ENCODE measurements around the gene FAM200A. TPM values are rescaled to one million over a fixed set of nuclear protein-coding genes. Genes with fewer than 3 reads are reported as not detected.

The FAM200A gene
- total RNA-seq = 1 to 10 TPM; 4.8 to 8.8 (median 5.6) TPM

DNA sequence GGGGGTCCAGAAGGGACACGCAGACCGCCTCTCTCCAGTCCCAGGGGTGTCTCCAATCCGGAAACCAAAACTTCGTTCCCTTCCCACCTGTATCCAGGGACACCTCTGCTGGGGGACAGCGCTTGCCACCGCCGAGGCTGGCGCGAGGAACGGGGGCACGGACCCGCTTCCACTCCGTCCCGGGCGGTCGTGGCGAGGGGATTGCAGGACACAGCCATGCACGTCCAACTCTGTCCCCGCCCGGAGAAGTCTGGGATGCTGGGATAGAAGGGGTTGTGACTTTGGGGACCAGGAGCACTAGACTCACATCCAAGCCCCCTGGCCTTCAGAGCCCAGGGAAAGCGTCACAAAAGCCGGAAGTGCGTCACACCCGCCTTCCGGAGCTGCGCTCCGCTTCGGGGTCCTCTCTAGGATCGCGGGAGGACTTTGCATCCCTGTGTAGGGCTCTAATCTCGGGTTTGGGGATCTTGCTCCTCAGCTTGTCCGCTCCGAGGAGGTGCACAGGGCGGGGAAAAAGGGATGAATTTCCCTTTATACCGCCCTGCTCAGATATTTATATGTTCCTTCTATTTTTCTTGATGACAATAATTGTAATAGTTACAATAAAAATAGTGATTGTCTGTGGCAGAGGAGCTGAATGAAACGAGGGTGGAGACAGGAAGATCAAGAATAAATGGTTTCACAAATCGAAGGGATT is at the start of gene FAM200A:
TSS of gene FAM200A (minus strand) at position 348 of the 697 bp plus-strand sequence. CDS start 3,707 bp downstream, outside the sequence.
- Histone ChIP-seq H3K27ac (peak within 1 kb of the TSS; percentile 49 to 92 (median 84)), H3K4me1 (peaks cover 0 to 34% (median 10%) of the 10 kb centered on the region in 4 donors), H3K9me3 (peaks cover 0 to 18% (median 0%) of the 10 kb centered on the region in 4 donors), H3K27me3 (no peaks in the 10 kb centered on the region), H3K36me3 (peaks cover 0 to 59% (median 4%) of the 10 kb centered on the region in 3 donors), H3K4me3 (peak within 1 kb of the TSS; percentile 66 to 88 (median 80))
- 0 to 1% methylated on average over 29 to 35 of the region's 37 CpGs for WGBS, 2 donors
- peak in 1 of 2 donors; percentile 85 for TF ChIP-seq POLR2A (IDR thresholded peaks at IDR 0.05)
- peak; percentile 79 to 95 for TF ChIP-seq EP300 (IDR thresholded peaks at IDR 0.05)
- TF ChIP-seq, protein P1, sequence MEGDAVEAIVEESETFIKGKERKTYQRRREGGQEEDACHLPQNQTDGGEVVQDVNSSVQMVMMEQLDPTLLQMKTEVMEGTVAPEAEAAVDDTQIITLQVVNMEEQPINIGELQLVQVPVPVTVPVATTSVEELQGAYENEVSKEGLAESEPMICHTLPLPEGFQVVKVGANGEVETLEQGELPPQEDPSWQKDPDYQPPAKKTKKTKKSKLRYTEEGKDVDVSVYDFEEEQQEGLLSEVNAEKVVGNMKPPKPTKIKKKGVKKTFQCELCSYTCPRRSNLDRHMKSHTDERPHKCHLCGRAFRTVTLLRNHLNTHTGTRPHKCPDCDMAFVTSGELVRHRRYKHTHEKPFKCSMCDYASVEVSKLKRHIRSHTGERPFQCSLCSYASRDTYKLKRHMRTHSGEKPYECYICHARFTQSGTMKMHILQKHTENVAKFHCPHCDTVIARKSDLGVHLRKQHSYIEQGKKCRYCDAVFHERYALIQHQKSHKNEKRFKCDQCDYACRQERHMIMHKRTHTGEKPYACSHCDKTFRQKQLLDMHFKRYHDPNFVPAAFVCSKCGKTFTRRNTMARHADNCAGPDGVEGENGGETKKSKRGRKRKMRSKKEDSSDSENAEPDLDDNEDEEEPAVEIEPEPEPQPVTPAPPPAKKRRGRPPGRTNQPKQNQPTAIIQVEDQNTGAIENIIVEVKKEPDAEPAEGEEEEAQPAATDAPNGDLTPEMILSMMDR (IDR thresholded peaks at IDR 0.05) = peak in 1 of 5 experiments; percentile 14
- DNase-seq (ENCODE audit: low spot score in 2 of 2) = peak; percentile 65 to 72

DNA sequence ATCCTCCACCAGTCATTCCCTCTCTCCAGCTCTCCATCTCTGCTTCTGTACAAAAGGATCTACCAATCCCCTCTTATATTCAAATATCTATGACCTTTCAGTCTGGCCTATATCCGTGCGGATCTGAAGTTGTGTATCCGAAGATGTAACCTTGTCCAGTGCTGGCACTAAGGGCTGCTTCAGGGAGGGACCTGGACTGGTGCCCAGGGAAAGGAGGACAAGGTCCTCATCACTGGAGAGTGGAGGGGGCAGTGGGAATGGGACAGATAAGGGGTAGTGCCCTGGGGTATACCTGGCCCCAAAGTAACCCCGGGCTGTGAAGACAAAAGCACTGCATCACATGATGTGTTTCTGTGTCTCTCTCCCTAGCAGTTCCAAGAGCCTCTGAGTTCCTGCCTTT is 47.9 kb upstream of the FAM200A start:
- H3K9me3 ChIP-seq = no peaks in the 10 kb centered on the region
- no peak overlapping the region for H3K4me3 ChIP-seq
- 72 to 75% methylated on average over 4 of the region's 4 CpGs for WGBS, 2 donors
- H3K4me1 ChIP-seq = no peaks in the 10 kb centered on the region
- TF ChIP-seq, protein P1 (IDR thresholded peaks at IDR 0.05) = no peak
- TF ChIP-seq EP300 (IDR thresholded peaks at IDR 0.05) (no peak), POLR2A (IDR thresholded peaks at IDR 0.05) (no peak)
- DNase-seq (ENCODE audit: low spot score in 2 of 2) = no peak
- peaks cover 0 to 8% (median 0%) of the 10 kb centered on the region in 3 donors for H3K36me3 ChIP-seq
- no peaks in the 10 kb centered on the region for H3K27me3 ChIP-seq
- no peak overlapping the region for H3K27ac ChIP-seq

DNA sequence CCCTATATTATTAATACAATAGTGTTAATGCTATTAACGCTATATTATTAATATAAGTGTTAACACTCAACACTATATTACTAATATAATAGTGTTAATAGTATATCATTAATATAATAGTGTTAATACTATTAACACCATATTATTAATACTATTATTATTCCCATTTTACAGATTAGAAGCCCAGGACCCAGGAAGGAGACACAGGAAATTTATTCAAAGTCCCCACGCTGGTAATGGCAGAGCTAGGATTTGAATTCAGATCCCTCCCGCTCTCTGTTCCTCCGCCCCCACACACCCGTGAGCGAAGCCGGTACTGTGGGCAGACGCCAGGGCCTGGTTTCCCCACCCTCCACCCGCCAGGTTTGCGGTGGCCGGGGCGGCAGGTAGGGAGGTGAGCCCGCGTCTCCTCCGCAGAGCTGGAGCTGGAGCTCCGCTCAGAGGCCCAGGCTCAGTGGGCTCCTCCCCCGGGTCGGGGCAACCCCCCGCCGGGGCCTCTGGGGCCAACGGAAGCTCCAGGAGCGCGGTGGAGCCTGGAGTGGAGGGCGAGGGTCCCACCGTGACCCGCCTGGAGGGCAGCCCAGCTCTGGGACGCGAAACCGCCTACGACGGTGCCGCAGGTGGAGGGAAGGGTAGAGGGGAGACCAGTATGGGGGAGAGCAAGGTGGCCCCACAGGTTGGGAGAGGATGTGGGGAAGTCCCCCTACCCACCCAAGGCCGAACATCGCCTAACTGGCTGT is 46.0 kb upstream of the FAM200A start, which contains the start of gene TMEM225B:
TSS of gene TMEM225B (plus strand) at position 506 of the 740 bp plus-strand sequence. CDS start 6,122 bp downstream, outside the sequence.
- WGBS, 2 donors = 60 to 77% methylated on average over 28 to 34 of the region's 34 CpGs
- Histone ChIP-seq H3K4me3 (no peak within 1 kb of the TSS), H3K4me1 (no peaks in the 10 kb centered on the region), H3K27me3 (no peaks in the 10 kb centered on the region), H3K27ac (no peak within 1 kb of the TSS), H3K9me3 (no peaks in the 10 kb centered on the region), H3K36me3 (peaks cover 0 to 8% (median 0%) of the 10 kb centered on the region in 3 donors)
- TF ChIP-seq EP300 (IDR thresholded peaks at IDR 0.05) (no peak), POLR2A (IDR thresholded peaks at IDR 0.05) (no peak)
- DNase-seq (ENCODE audit: low spot score in 2 of 2) = no peak

DNA sequence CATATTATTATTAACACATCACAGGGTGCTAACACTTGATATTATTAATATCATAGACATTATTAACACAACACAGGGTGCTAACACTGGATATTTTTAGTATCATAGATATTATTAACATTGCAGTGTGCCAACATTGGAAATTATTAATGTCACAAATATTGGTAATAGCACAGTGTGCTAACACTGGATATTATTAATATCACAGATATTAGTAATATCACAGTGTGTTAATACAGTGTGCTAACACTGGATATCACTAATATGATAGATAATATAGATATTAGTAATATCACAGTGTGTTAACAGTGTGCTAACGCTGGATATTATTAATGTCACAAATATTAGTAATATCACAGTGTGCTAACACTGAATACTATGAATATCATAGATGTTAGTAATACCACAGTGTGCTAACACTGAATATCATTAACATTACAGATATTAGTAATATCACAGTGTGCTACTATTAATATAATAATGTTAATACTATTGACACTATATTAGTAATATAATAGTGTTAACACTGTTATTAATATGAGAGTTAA is 44.6 kb upstream of the FAM200A start:
- WGBS, 2 donors = 84 to 93% methylated on average over 1 of the region's 1 CpG
- TF ChIP-seq EP300 (IDR thresholded peaks at IDR 0.05) = no peak
- TF ChIP-seq, protein P1 (IDR thresholded peaks at IDR 0.05) = no peak
- TF ChIP-seq POLR2A (IDR thresholded peaks at IDR 0.05) = no peak

DNA sequence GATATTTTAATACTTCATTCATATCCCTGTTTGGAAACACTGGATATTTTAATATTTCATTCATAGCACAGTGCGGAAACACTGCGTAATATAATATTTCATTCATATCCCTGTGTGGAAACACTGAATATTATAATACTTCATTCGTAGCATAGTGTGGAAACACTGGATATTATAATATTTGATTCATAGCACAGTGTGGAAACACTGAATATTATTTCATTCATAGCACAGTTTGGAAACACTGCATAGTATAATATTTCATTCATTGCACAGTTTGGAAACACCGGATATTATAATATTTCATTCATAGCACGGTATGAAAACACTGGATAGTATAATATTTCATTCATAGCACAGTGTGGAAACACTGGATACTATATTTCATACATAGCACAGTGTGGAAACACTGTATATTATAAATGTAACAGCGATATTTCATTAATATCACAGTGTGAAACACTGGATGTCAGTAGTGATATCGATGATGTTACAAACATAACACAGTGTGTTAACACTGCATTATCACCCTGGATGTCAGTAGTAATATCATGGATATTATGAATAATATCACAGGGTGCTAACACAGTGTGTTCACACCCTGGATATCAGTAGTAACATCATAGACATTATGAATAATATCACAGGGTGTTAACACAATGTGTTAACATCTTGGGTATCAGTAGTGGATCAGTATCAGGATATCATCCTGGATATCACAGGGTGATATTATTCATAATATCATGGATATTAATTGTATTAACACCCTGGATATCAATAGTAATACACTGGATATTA is 43.2 kb upstream of the FAM200A start:
- TF ChIP-seq POLR2A (IDR thresholded peaks at IDR 0.05) = no peak
- no peak for TF ChIP-seq EP300 (IDR thresholded peaks at IDR 0.05)
- TF ChIP-seq, protein P1 (IDR thresholded peaks at IDR 0.05) = no peak
- 70 to 74% methylated on average over 7 of the region's 7 CpGs for WGBS, 2 donors
- peaks cover 0 to 5% (median 0%) of the 10 kb centered on the region in 3 donors for H3K36me3 ChIP-seq

More for the DNA sequence above, 44.6 kb upstream of the FAM200A start:
- no peak for DNase-seq (ENCODE audit: low spot score in 2 of 2)
- no peaks in the 10 kb centered on the region for H3K9me3 ChIP-seq
- H3K27me3 ChIP-seq = no peaks in the 10 kb centered on the region
- no peak overlapping the region for H3K4me3 ChIP-seq
- no peaks in the 10 kb centered on the region for H3K4me1 ChIP-seq
- H3K36me3 ChIP-seq = peaks cover 0 to 8% (median 0%) of the 10 kb centered on the region in 3 donors
- H3K27ac ChIP-seq = no peak overlapping the region

More for the DNA sequence above, 43.2 kb upstream of the FAM200A start:
- no peak for DNase-seq (ENCODE audit: low spot score in 2 of 2)
- Histone ChIP-seq H3K9me3 (no peaks in the 10 kb centered on the region), H3K4me3 (no peak overlapping the region), H3K4me1 (no peaks in the 10 kb centered on the region), H3K27ac (no peak overlapping the region), H3K27me3 (no peaks in the 10 kb centered on the region)

All from tibial nerve (tissue), 4 donors.